Limb (tissue), 2 donors: Measurements from ENCODE around the gene SLAMF1.
"Not testable (repeated sequence)": the region's sequence is repeated elsewhere in the genome, so short reads cannot be mapped to it uniquely, and the experiment has no call there.

Source experiments
- DNase-seq, 2 donors: peaks; one replicate each; pipeline ENCODE4 v3.0.0-alpha.2; 2016; ENCODE audit errors: extremely low spot score in 2 of 2

SLAMF1 gene

DNA sequence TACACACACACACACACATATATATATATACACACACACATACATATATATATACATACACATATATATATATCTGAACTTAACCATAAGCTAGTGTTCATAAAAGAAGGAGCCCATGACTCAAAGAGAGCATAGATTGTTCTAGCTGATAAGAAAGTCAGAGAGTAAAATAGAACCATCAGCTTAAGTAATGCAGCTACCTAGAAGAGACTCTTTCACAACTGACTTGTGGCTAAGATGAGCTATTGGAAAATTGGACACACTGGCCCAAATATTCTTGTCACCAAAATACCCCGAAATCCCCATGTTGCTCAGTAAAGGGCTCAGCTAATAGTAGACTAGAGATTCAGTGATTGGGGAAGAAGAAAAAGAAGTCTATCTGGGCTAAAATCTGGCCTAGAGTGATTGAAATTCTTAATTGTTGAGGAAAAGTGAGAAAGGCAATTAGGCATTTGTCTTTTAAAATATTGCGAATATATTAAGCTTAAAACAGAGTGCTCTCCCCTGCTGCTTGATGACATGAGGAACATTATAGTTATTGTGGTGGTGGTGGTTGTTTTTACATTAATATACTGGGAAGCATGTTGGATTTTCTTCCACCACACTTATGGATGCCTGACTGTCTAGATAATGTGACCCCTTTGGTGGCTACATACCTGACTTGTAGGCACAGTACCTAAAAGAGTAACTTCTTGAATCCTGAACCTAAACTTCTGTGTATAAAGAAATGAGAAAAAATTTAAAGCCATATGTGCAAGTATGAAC, 6.3 kb downstream of the SLAMF1 start:
- DNase-seq = no peak

DNA sequence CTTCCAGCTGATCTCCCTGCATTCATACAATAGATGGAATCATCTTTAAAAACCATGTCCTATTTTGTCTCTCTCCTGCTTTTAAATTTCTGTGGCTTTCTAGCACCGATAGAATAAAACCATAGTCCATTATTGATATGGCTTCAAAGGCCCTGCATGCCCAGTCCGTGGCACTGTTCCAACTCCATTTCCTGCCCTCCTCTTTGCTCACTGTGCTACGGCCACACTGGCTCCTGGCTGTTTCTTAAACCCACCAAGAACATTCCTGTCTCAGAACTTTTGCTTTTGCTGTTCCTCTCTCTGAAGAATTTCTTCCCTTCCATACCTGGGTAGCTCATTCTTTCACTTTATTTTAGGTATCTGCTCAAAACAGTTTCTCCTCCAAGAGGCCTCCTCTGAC, 7.2 kb downstream of the SLAMF1 start:
- no peak for DNase-seq

GRCh38 chr1:160638926-160639325, 7.9 kb downstream of the SLAMF1 start:
- DNase-seq = no peak

DNA sequence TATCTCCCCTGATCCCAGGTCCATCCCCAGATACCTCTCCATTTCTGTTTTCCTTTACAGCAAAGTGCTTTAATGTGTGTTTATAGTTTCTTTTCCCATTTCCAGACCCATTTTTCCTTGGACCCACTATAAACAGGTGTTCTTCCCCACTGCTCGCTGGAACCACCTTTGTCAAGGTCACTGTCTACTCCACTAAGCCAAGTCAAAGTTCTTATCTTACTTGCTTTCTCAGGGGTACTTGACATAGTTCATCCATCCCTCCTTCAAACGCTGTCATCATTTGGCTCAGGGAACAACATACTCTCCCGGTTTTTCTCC, 8.3 kb downstream of the SLAMF1 start:
- DNase-seq = no peak

DNA sequence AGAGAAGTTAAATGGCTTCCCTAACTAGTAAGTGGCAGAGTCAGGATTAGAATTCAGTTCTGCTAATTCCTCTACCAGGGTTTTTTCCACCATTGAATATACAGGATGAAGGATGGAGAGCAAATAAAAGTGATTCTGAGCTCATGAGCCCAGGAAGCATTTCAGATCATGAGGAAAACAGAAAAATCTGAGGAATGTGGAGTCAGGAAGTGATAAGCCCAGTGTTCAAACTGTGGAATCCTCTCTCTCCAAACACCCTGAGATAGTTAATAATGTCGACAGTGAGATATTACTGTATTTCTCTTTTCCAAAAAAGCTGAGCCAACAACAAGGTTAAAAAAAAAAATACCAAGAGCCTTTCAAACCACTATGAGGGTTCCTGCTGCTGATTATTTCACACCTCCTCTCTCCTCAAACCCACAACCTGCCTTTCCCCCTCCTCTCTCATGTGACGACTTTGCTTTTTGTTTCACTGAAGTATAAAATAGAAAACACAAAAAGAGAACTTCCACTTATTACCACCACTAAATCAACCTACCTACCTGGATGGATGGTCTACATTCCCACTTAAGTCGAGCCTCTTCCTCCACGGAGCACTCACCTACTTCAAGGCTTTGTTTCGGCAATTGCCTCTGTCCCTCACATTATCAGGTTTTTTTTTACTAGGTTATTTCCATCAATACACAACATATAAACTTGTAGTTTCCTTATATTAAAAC, 8.9 kb downstream of the SLAMF1 start:
- no peak for DNase-seq

- no peak for DNase-seq
Measured at GRCh38 chr1:160637065-160637464, 9.8 kb downstream of the SLAMF1 start.

DNA sequence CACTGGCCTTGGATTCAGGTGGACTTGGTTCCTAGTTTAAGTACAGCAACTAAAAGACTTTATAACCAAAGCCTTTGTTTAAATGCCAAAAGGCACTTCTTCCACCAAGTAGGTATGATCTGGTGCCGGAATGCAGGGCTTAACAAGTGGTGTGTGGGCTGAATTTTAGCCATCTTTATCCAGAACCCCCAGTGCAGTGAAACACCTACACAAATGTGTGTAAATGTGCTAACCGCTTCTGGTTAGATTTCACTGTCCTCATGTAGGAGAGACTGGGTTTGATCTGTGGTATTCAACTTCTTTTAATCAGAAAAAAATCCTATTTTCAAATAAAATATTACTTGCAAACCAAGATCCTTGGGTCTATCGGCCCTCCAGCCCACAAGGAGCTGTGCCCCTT, 10.3 kb downstream of the SLAMF1 start:
- no peak for DNase-seq

- DNase-seq = no peak
Measured at GRCh38 chr1:160636076-160636475, 10.8 kb downstream of the SLAMF1 start.

- no peak for DNase-seq
Measured at GRCh38 chr1:160634543-160635491, 12.0 kb downstream of the SLAMF1 start.

DNA sequence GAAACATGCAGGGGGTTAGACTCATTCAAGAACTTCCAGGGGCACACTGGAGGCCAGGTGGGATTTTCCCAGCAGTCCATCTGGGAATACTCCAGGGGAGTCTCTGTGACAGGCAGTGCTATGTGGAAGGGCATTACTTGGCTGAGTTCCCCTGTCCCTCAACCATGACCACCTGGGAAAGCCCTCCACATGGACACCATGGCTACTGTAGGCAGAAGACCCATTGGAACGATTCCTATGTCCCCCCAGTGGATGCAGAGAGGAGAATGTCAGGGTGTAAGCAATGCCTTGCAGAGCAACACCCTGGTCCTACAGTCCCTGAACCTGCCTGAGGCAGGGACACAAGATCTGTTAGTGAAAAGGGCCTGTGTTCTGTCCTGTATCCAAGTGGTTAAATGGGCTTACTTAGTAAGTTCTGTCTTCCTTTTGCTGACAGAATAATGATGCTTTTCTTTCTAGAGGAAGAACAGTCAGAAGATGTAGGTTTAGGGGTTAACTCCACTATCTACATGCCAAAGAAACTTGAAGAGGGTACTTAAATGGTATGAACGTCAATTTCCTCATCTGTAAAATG, 13.4 kb downstream of the SLAMF1 start:
- DNase-seq = no peak

DNA sequence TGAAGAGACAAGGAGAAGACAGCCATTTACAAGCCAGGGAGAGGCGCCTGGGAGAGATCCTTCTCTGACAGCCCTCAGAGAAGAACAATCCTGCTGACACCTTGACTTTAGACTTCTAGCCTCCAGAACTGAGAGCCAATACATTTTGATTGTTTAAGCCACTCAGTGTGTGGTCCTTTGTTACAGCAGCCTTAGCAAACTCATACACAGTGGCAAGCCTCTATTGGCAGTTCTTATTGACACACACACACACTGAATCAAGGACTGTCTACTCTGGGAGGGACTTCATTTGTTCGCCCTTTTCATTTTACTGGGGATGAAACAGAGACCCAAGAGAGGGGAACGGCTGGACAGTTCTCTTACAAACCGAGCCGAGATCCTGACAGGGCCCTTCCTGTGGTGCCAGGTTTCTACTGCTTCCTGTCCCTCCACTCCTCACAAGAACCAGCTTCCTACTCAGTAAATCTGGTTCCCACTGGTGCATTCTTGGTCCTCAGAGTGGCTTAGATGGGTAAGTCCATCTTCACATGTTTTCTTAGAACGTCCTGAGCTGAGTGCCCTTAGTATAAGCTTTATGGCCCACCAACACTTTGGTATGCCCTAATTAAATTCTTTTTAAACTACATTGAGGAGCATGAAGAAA, 14.7 kb downstream of the SLAMF1 start:
- DNase-seq = no peak

DNA sequence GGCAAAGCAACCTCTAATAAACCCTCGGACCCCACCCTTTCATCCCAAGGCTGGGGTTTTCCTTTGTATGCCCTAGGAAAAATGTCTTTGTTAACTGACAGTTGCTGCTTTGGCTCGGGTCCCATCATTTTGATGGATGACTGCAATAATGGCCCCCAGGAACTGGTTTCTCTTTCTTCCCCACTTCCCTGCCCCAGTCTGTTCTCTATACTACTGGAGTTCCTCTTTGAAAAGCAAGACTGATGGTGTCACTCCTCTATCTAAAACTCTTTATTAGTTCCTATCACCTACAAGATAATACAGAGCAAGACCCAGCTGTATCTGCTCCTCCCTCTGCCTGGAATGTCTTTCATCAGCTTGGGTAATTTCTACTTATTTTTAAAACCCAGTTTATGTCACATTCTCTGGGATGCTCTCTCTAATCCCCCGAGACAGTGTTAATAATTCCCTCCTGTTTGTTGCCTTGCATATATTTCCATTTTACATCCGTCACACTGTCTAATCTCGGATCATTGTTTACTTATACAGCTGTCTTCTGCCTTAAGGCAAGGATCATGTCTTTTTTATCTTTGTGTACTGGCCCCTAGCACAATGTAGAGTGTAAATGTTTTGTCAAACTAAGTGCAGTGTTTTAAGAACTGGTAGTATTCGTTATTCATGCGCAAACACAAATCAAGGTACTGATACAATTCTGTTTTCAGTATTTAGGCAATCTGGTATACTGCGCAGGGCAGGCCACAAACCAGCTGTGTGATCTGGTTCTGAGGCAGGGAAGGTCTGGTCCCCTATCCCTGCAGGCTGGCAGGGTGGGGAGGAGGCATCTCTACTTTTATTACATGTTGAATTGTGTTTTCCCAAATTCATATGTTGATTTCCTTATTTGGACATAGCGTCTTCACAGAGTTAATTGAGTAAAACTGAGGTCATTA, 16.1 kb downstream of the SLAMF1 start:
- no peak for DNase-seq

- DNase-seq = no peak
Measured at GRCh38 chr1:160629286-160630210, 17.3 kb downstream of the SLAMF1 start.

DNA sequence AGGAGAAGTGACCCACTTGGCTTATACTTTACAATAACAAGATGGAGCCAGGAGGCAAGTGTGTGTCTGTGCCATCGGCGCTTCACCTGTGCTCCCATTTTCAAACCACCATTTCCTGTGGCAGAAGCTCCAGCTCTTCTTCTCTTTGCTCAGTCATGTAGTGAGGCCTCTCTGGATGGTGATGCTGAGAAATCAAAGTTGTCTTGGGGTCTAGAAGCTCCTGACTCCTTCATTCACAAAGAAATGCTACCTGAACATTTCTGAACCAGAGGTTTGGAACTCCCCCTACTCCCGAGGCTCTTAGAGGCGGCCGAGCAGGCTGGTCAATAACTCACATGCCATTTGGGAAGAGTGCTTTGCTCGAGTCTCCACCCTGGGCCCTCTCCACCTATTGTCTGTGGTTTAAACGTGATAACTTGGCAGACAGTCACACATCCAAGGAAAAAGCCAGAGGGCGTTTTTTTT, 18.0 kb downstream of the SLAMF1 start:
- no peak for DNase-seq

- DNase-seq = not testable (repeated sequence)
Measured at GRCh38 chr1:160627677-160628289, 19.1 kb downstream of the SLAMF1 start.

DNA sequence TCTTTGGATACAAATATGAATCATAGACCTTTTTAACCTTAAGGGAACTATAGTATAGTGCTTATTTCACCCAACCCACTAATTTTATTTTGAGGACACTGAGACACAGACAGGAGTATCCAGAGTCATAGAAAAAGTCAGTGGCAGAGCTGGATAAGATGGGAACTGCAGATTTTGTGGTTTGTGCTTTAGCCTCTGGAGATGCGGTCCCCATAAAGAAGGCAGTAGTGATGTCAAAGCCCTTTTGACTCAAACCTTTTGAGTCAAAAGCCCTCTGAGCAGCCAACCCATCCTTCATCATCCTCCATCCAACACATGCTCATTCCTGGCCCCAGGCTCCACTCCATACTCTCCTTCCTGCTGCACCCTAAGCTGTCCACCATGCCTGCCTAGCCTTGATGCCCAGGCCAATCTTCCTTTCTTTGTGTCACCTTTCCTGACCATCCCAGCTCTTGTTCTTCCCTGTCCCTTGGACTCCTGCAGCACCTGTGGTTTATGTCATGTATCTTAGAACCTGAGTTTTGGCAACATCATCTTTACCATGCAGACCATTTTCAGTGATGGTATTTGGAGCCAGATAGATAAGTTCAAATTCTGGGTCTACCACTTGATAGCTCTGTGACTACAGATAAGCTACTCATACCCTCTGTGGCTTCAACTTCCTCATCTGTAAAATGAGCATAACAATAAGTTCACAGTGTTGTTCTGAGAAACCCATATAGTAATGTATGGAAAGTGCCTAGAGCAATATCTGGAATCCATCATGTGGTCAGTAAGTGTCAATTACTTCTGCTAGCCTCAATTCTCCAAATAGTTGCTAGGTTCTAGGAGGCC, 20.1 kb downstream of the SLAMF1 start:
- DNase-seq = no peak

DNA sequence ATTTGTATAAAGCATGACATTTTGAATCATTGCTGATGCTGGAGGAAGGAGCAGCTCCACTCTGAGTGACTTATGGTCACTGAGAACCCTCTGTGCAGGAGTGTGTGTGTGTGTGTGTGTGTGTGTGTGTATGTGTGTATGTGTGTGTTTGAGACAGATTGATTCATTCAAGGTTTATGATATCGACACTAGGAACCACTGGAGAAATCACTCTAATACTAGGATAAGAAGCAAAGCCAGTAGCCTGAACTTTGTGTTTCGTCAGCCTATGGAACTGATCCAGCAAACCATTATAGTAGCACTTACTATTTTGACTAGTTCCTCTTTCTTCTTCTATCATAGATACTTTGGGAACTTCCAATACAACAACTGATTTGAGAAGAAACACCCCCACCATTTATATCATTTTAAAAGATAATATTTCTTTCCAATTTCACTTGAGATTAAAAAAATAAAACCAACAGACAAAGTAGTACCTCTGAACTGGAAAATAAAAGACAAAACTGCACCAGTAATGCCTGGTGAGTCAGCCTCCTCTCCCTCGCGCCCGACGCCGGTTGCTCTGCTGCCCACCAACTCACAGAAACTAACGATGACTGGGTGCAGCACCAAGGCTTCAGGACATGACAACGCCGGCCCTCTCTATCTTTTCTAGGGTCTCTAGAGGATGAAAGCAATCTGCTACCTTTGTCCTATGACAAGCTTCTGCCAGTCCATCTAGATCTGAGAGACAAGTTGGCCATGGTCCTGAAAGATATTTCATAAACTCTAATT, 20.9 kb downstream of the SLAMF1 start:
- no peak for DNase-seq
